B cell (primary cell): ENCODE measurements around the gene SPATA17. TPM values are rescaled to one million over a fixed set of nuclear protein-coding genes. Genes with fewer than 3 reads are reported as not detected.

ENCODE experiments used
- ATAC-seq: fragments of 200-7000 bp; cut with Tn5 transposase; one replicate; pipeline ENCODE4 v1.10.0; 2021; ENCODE audit warnings: low read depth, mild to moderate bottlenecking, moderate number of reproducible peaks, moderate library complexity
- CTCF ChIA-PET: fragments of 350-600 bp; sonication (Branson Sonifier 250); formaldehyde crosslinking; loops from one replicate; lab custom pipeline; 2021; ENCODE audit warnings: antibody characterized with exemption, inconsistent platforms; lab: Charles Lee
- POLR2A ChIA-PET: fragments of 350-600 bp; sonication (Branson Sonifier 250); formaldehyde crosslinking; loops from one replicate; lab custom pipeline; 2021; ENCODE audit warnings: antibody characterized with exemption; lab: Charles Lee
- DNase-seq: peaks from one replicate; pipeline ENCODE4 v3.0.0; 2013
- H2AFZ ChIP-seq: 2 replicates; pipeline ENCODE4 v1.6.1; 2012; ENCODE audit warnings: mild to moderate bottlenecking, low read depth, low read length; ENCODE audit not compliant: insufficient read depth, poor library complexity, severe bottlenecking
- H3K27ac ChIP-seq, 2 donors: 1 replicate in 1 of 2; 2 replicates in 1 of 2; pipeline ENCODE4 v1.5.1; 2012 to 2013; ENCODE audit warnings: low read length in 2 of 2, mild to moderate bottlenecking in 2 of 2, moderate library complexity in 1 of 2
- H3K27me3 ChIP-seq, 4 experiments: fragments of 200-600 bp in 1 of 4; sonication (generic) in 1 of 4; replicated peaks in 1 of 4; 1 replicate in 2 of 4; 2 replicates in 2 of 4; pipeline versions ENCODE4 v1.6.1 to v1.7.0; 2013 to 2016; ENCODE audit warnings: low read length in 3 of 4, mild to moderate bottlenecking in 2 of 4, mixed read lengths in 1 of 4, moderate library complexity in 1 of 4; ENCODE audit not compliant: insufficient read depth in 4 of 4, control insufficient read depth in 3 of 4; ENCODE audit errors: control extremely low read depth in 1 of 4
- H3K36me3 ChIP-seq, 2 experiments: replicated peaks in 1 of 2; 1 replicate in 1 of 2; 2 replicates in 1 of 2; pipeline versions ENCODE4 v1.6.1 to v1.7.1; 2013; ENCODE audit warnings: low read length in 1 of 2; ENCODE audit not compliant: insufficient read depth in 2 of 2, control insufficient read depth in 1 of 2; ENCODE audit errors: control extremely low read depth in 1 of 2, extremely low read depth in 1 of 2
- H3K4me1 ChIP-seq, 2 donors: fragments of 200-600 bp in 1 of 2; sonication (generic) in 1 of 2; 1 replicate in 1 of 2; 2 replicates in 1 of 2; pipeline versions ENCODE4 v1.5.1 to v1.6.1; 2013 to 2017; ENCODE audit warnings: low read length in 2 of 2; ENCODE audit not compliant: control insufficient read depth in 2 of 2, insufficient read depth in 2 of 2
- H3K4me2 ChIP-seq: replicated peaks from 2 replicates; pipeline ENCODE3; 2012; ENCODE audit warnings: mild to moderate bottlenecking, low read depth, low read length; ENCODE audit not compliant: poor library complexity, severe bottlenecking
- H3K4me3 ChIP-seq, 5 experiments: fragments of 200-600 bp in 1 of 5; sonication (generic) in 1 of 5; 1 replicate in 3 of 5; 2 replicates in 2 of 5; pipeline versions ENCODE4 v1.5.1 to v1.7.0; 2011 to 2016; ENCODE audit warnings: low read length in 4 of 5, mild to moderate bottlenecking in 4 of 5, low read depth in 2 of 5, control low read depth in 1 of 5, moderate library complexity in 1 of 5; ENCODE audit not compliant: insufficient read depth in 1 of 5; ENCODE audit errors: control extremely low read depth in 1 of 5, extremely low read depth in 1 of 5
- H3K79me2 ChIP-seq: fragments of 200-600 bp; sonication (generic); one replicate; pipeline ENCODE4 v1.6.0; 2016; ENCODE audit warnings: low read length; ENCODE audit not compliant: control insufficient read depth, insufficient read depth
- H3K9ac ChIP-seq: fragments of 200-600 bp; sonication (generic); 2 replicates; pipeline ENCODE4 v1.6.1; 2017; ENCODE audit warnings: mild to moderate bottlenecking, low read length, moderate library complexity
- H3K9me3 ChIP-seq, 3 donors: one replicate each; pipeline versions ENCODE4 v1.6.1 to v1.7.1; 2013; ENCODE audit warnings: low read length in 2 of 3; ENCODE audit not compliant: control insufficient read depth in 2 of 3, insufficient read depth in 1 of 3; ENCODE audit errors: control extremely low read depth in 1 of 3
- H4K20me1 ChIP-seq: 2 replicates; pipeline ENCODE4 v1.6.0; 2012; ENCODE audit warnings: mild to moderate bottlenecking, low read length; ENCODE audit not compliant: insufficient read depth, control insufficient read depth, poor library complexity, severe bottlenecking
- H3K27ac Mint-ChIP-seq: one replicate; pipeline ENCODE4 v1.8.0; 2021; ENCODE audit warnings: mixed read lengths
- H3K27me3 Mint-ChIP-seq: one replicate; pipeline ENCODE4 v1.8.0; 2021; ENCODE audit warnings: mixed read lengths
- H3K4me1 Mint-ChIP-seq: one replicate; pipeline ENCODE4 v1.8.0; 2021; ENCODE audit warnings: mixed read lengths
- H3K4me3 Mint-ChIP-seq: one replicate; pipeline ENCODE4 v1.8.0; 2021; ENCODE audit warnings: mixed read lengths
- H3K9me3 Mint-ChIP-seq: one replicate; pipeline ENCODE4 v1.8.0; 2022; ENCODE audit warnings: mixed read lengths; ENCODE audit not compliant: insufficient read depth
- CTCF ChIP-seq: fragments of 200-600 bp; IDR thresholded peaks from one replicate; pipeline ENCODE4 v1.8.0; 2022; ENCODE audit warnings: antibody characterized with exemption, mild to moderate bottlenecking
- EZH2 ChIP-seq: IDR thresholded peaks from 2 replicates; pipeline ENCODE4 v1.6.1; 2012; ENCODE audit warnings: borderline replicate concordance, low read depth, mild to moderate bottlenecking, moderate library complexity, low read length; ENCODE audit not compliant: insufficient read depth, poor library complexity, severe bottlenecking
- WGBS: methylation state at CpG from one replicate; pipeline ENCODE4 v1.1.5; 2013; ENCODE audit warnings: missing lambda C conversion rate; ENCODE audit not compliant: insufficient coverage; 5-methylcytosine and 5-hydroxymethylcytosine counted together
- intact Hi-C: fragments of 100-400 bp; cut with micrococcal nuclease; formaldehyde crosslinking; loops from one replicate; pipeline ENCODE4 v1.10.0; 2022
- polyA plus RNA-seq: library from polyadenylated mRNA; depleted of rRNA; stranded (reverse); fragments of >200 nt; gene quantifications from 2 replicates; pipeline ENCODE4 v1.2.3, GENCODE V29; 2012
- total RNA-seq, 2 donors: library from RNA; stranded (reverse); fragments of 120-200 nt in 1 of 2; gene quantifications; 1 replicate in 1 of 2; 2 replicates in 1 of 2; pipeline versions ENCODE4 v1.2.3 to v1.2.4, GENCODE V29; 2013 to 2022

Gene SPATA17
- total and polyA plus RNA-seq, 2 donors (not counting 1 experiment from before 2014, with no cell fraction given) = not detected

DNA sequence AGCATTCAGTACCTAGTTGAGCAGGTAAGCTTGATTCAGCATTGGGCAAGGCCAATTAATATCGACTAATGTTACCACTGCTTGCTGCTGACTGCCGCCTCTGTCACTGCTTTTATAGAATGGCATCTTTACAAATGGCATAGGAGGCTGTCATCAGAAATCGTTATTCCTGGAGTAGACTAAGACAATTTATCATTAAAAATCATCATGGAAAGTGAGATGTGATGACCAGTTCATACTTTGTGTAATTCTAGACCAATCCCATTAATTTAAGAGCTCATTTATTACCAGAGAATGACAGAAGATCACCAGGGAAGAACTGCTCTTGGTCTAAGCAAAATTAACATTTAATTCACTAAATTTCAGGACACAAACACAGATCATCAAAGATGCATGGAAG lies 254.0 kb downstream of the SPATA17 start:
- Histone ChIP-seq H3K9me3 (peaks cover 0 to 7% (median 0%) of the 10 kb centered on the region in 3 donors), H3K4me3 (no peak overlapping the region), H3K4me1 (no peaks in the 10 kb centered on the region), H3K79me2 (no peaks in the 10 kb centered on the region), H3K4me2 (no peak overlapping the region), H4K20me1 (no peaks in the 10 kb centered on the region), H3K27me3 (no peaks in the 10 kb centered on the region), H3K27ac (no peak overlapping the region), H3K36me3 (no peaks in the 10 kb centered on the region), H2AFZ (no peak overlapping the region), H3K9ac (no peak overlapping the region)
- POLR2A ChIA-PET = no interaction called here
- H3K9me3 Mint-ChIP-seq = no peaks in the 10 kb centered on the region
- DNase-seq = no peak
- intact Hi-C loops = no loop called here
- CTCF ChIA-PET = no interaction called here
- H3K27me3 Mint-ChIP-seq = no peaks in the 10 kb centered on the region
- no peak overlapping the region for H3K27ac Mint-ChIP-seq
- no peaks in the 10 kb centered on the region for H3K4me1 Mint-ChIP-seq
- 100% methylated on average over 1 of the region's 3 CpGs for WGBS
- no peak for TF ChIP-seq EZH2
- no peak for TF ChIP-seq CTCF
- H3K4me3 Mint-ChIP-seq = no peak overlapping the region
- no peak for ATAC-seq

DNA sequence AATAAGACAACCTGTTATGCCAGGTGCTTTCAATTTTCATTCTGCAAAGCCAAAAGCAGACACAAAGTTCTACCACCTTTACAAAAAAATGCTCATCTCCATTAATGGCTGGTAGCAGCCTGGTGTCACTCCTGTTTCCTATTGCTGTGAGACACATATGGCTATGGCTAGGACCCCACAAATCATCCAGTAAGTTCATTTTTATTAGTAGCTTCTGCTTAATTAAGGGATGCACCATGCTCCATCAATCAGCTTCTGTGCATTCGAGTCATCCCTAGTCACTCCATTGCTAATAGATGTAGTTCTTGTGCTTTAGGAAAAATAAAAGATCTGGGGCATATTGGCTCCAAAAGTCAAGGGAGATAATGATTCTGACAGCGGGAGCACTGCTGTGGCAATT lies 257.2 kb downstream of the SPATA17 start:
- H2AFZ ChIP-seq = no peak overlapping the region
- no peak overlapping the region for H3K4me2 ChIP-seq
- no peak overlapping the region for H3K4me3 Mint-ChIP-seq
- TF ChIP-seq CTCF (no peak), EZH2 (no peak)
- ATAC-seq (no peak), DNase-seq (no peak)
- H3K4me1 Mint-ChIP-seq = no peaks in the 10 kb centered on the region
- ChIA-PET CTCF (no interaction called here), POLR2A (no interaction called here)
- no peaks in the 10 kb centered on the region for H3K27me3 ChIP-seq
- H3K4me1 ChIP-seq = no peaks in the 10 kb centered on the region
- no peaks in the 10 kb centered on the region for H3K79me2 ChIP-seq
- no CpG with 5 or more reads among the region's 2 CpGs for WGBS
- no peak overlapping the region for H3K9ac ChIP-seq
- intact Hi-C loops = no loop called here
- H3K27me3 Mint-ChIP-seq = no peaks in the 10 kb centered on the region
- H3K27ac Mint-ChIP-seq = no peak overlapping the region
- no peaks in the 10 kb centered on the region for H3K36me3 ChIP-seq
- no peaks in the 10 kb centered on the region for H4K20me1 ChIP-seq
- H3K9me3 Mint-ChIP-seq = no peaks in the 10 kb centered on the region
- no peak overlapping the region for H3K27ac ChIP-seq
- H3K9me3 ChIP-seq = peaks cover 0 to 7% (median 0%) of the 10 kb centered on the region in 3 donors
- H3K4me3 ChIP-seq = no peak overlapping the region
